ENCODE measurements around the gene ANAPC5.
"Not testable (repeated sequence)": the region's sequence is repeated elsewhere in the genome, so short reads cannot be mapped to it uniquely, and the experiment has no call there.

Gene ANAPC5

DNA sequence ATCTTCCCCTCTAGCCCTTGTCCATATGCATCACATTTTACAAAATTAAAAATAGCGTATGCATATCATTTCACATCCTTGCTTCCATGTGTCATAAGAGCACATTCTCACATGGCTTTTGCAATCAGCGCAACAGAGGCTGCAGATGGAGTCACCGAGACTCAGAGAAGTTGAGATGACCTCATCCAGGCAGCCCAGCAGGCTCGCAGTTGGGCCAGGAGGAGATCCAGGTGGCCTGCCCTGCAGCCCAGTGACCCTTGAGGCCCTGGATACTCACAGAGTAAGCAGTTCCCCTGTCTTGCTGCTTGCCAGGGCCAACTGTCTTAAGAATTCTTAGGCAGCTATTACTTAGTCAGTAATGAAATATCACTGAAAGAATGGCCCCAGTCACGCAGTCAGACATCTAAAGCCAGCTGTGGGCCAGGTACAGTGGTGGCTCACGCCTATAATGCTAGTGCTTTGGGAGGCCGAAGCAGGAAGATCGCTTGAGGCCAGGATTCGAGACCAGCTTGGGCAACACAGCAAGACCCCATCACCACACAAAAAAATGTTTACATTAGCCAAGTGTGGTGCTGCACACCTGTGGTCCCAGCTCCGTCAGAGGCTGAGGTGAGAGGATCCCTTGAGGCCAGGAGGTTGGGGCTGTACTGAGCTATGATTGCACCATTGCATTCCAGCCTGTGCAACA, 64.8 kb downstream of the ANAPC5 start:
- H3K27ac ChIP-seq, result no peak overlapping the region
- H3K4me3 ChIP-seq, result no peak overlapping the region
- no peak for DNase-seq (ENCODE audit: low read depth, low spot score)
- peaks cover 13% of the 10 kb centered on the region; the same call in 1 of the 2 replicates for H3K36me3 ChIP-seq (ENCODE audit: insufficient read depth, low read length)
- TF ChIP-seq FOXP2 (optimal IDR thresholded peaks at IDR 0.05; ENCODE audit: control extremely low read depth, extremely low read length, insufficient read depth) (no peak), POLR2AphosphoS5 (IDR thresholded peaks at IDR 0.05; ENCODE audit: borderline replicate concordance, low read depth, low read length) (no peak), EZH2 (IDR thresholded peaks at IDR 0.05) (no peak)
- H3K9me3 ChIP-seq (ENCODE audit: low read depth, low read length), result no peaks in the 10 kb centered on the region
- no peak overlapping the region for H3K9ac ChIP-seq (ENCODE audit: insufficient read length)

DNA sequence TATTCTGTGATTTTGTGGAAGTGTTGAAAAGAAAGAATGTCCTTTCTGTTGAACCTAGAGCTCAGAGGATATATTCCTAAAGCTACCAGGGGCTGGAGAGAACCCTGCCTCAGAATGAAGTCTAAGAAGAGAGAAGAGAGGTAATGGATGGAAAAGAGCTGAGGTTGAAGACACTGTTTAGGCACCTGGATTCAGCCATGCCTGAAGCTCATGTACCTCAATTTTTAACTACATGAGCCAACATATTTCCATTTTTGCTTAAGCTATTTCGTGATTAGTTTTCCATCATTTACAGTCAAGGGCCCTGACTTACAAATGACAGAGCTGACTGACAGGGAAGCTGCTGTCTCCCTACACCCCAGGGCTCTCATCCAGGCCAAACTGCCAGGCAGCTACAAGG, 66.4 kb downstream of the ANAPC5 start:
- H3K4me3 ChIP-seq, result no peak overlapping the region
- TF ChIP-seq FOXP2 (optimal IDR thresholded peaks at IDR 0.05; ENCODE audit: control extremely low read depth, extremely low read length, insufficient read depth) (no peak), EZH2 (IDR thresholded peaks at IDR 0.05) (no peak), POLR2AphosphoS5 (IDR thresholded peaks at IDR 0.05; ENCODE audit: borderline replicate concordance, low read depth, low read length) (no peak)
- no peak overlapping the region for H3K27ac ChIP-seq
- no peak for DNase-seq (ENCODE audit: low read depth, low spot score)
- H3K36me3 ChIP-seq (ENCODE audit: insufficient read depth, low read length), result peaks cover 5% of the 10 kb centered on the region; the same call in 1 of the 2 replicates
- no peak overlapping the region for H3K9ac ChIP-seq (ENCODE audit: insufficient read length)
- no peaks in the 10 kb centered on the region for H3K9me3 ChIP-seq (ENCODE audit: low read depth, low read length)

DNA sequence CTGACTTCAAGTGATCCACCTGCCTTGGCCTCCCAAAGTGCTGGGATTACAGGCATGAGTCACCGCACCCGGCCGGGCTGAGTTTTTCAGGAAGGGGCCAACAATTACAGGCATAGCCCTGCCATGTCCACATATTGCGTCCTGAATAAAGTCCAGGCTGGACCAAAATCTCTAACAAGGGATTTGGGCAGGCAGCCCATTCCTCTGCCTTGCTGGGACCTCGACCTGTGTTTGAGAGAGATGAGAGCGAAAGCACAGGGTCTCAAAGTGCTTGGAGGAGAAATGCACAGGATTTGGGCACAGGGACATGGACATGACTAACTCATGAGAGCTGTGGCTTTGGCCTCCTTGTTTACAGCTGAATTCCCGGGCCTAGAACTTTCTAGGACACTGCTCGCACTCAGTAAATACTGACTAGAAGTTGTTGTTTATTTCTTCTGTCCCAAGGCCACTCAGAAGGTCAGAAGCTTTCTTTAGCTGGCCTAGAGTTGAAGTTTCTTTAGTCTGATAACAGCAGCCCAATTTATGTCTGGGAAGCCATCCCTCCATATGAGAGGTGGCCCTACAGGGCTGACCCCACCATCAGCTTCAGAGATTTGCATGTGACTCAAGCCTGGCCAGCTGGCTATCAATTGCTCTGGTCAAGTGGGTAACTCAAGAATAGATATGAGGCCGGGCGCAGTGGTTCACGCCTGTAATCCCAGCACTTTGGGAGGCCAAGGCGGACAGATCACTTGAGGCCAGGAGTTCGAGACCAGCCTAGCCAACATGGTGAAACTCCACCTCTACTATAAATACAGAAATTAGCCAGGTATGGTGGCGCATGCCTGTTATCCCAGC, 67.4 kb downstream of the ANAPC5 start:
- H3K4me3 ChIP-seq, result no peak overlapping the region
- DNase-seq (ENCODE audit: low read depth, low spot score), result no peak
- H3K9ac ChIP-seq (ENCODE audit: insufficient read length), result no peak overlapping the region
- no peaks in the 10 kb centered on the region for H3K9me3 ChIP-seq (ENCODE audit: low read depth, low read length)
- no peak for TF ChIP-seq EZH2 (IDR thresholded peaks at IDR 0.05)
- no peak for TF ChIP-seq FOXP2 (optimal IDR thresholded peaks at IDR 0.05; ENCODE audit: control extremely low read depth, extremely low read length, insufficient read depth)
- no peak for TF ChIP-seq POLR2AphosphoS5 (IDR thresholded peaks at IDR 0.05; ENCODE audit: borderline replicate concordance, low read depth, low read length)
- no peak overlapping the region for H3K27ac ChIP-seq
- H3K36me3 ChIP-seq (ENCODE audit: insufficient read depth, low read length), result no peaks in the 10 kb centered on the region

DNA sequence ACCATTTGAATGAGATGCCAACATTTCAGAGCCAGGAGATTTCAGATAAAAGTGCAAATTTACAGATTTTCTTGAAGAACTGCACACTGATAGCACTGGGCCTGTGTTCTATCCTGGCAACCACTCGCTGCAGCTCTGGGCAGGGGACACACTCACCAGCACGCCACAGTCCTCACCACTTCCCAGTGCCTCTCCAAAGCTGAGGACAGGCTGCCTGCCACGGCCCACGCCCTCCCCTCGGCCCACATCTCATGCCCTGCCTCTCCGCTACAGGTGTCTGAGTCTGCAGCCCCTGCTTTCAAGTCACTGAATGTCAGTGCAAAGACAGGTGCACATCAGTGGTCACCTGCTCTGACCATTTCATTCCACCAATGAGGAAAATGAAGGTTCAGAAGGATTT, 68.4 kb downstream of the ANAPC5 start:
- Histone ChIP-seq H3K27ac (no peak overlapping the region), H3K9me3 (ENCODE audit: low read depth, low read length) (no peaks in the 10 kb centered on the region), H3K9ac (ENCODE audit: insufficient read length) (no peak overlapping the region), H3K4me3 (no peak overlapping the region), H3K36me3 (ENCODE audit: insufficient read depth, low read length) (no peaks in the 10 kb centered on the region; the same call in 1 of the 2 replicates)
- no peak for DNase-seq (ENCODE audit: low read depth, low spot score)
- TF ChIP-seq POLR2AphosphoS5 (IDR thresholded peaks at IDR 0.05; ENCODE audit: borderline replicate concordance, low read depth, low read length) (no peak), EZH2 (IDR thresholded peaks at IDR 0.05) (no peak)

DNA sequence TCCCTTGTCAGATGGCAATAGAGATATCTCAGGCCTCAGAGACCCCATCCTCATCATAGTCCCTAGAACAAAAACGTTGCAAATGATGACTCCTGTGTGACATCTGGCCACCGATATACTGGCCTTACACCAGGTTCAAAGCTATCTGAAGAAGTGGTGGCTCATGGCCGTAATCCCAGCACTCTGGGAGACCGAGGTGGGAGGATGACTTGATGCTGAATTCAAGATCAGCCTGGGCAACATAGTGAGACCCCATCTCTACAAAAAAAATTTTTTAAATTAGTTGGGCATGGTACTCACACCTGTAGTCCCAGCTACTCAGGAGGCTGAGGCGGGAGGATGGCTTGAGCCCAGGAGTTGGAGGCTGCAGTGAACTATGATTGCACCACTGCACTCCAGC, 68.8 kb downstream of the ANAPC5 start:
- Histone ChIP-seq H3K36me3 (ENCODE audit: insufficient read depth, low read length) (no peaks in the 10 kb centered on the region; the same call in 1 of the 2 replicates), H3K27ac (no peak overlapping the region), H3K9ac (ENCODE audit: insufficient read length) (no peak overlapping the region), H3K9me3 (ENCODE audit: low read depth, low read length) (no peaks in the 10 kb centered on the region), H3K4me3 (no peak overlapping the region)
- DNase-seq (ENCODE audit: low read depth, low spot score), result no peak
- TF ChIP-seq POLR2AphosphoS5 (IDR thresholded peaks at IDR 0.05; ENCODE audit: borderline replicate concordance, low read depth, low read length) (no peak), EZH2 (IDR thresholded peaks at IDR 0.05) (no peak), FOXP2 (optimal IDR thresholded peaks at IDR 0.05; ENCODE audit: control extremely low read depth, extremely low read length, insufficient read depth) (no peak)

DNA sequence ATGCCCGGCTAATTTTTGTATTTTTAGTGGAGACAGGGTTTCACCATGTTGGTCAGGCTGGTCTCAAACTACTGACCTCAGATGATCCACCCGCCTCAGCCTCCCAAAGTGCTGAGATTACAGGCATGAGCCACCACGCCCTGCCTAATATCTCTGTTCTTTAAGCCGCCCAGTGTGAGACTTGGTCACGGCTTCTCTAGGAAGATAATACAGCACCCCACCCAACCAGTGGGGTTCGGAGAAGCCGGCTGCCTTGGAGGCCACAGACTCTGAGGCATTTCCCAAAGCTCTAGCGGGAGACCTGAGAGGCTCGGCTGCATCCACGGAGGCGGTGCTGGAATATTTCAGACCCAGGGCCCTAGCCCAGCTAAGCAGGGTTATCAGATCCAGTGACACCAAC, 69.3 kb downstream of the ANAPC5 start:
- not testable (repeated sequence) for H3K4me3 ChIP-seq; DNase-seq (ENCODE audit: low read depth, low spot score); H3K9me3 ChIP-seq (ENCODE audit: low read depth, low read length); H3K36me3 ChIP-seq (ENCODE audit: insufficient read depth, low read length); H3K27ac ChIP-seq; H3K9ac ChIP-seq (ENCODE audit: insufficient read length)

DNA sequence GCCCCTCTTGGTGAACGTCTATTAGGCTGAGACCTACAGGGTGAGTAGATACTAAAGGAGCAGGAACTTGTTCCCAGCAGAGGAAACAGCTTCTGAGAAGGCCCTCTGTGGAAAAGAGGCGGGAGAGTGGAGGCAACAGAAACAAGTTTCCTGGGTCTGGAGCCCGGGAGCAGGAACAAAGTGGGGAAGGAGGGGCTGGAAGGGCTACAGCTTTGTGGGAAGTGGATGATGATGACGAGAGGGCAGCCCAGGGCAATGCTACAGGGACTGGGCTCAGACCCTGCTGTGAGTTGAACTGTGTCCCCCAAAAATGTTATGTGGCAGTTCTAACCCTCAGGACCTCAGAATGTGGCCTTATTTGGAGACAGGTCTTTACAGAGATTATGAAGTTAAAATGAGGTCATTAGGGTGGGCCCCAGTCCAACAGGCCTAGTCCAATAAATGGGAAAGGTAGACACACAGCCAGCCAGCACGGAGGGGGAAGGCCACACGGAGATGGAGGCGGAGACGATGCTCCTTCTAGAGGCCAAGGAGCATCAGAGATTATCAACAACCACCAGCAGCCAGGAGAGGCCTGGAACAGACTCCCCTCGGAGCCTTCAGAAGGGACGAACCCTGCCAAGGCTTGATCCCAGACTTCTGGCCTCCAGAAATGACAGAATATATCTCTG, 70.0 kb downstream of the ANAPC5 start:
- Histone ChIP-seq H3K36me3 (ENCODE audit: insufficient read depth, low read length) (no peaks in the 10 kb centered on the region; the same call in 1 of the 2 replicates), H3K9me3 (ENCODE audit: low read depth, low read length) (no peaks in the 10 kb centered on the region), H3K9ac (ENCODE audit: insufficient read length) (no peak overlapping the region), H3K4me3 (no peak overlapping the region), H3K27ac (no peak overlapping the region)
- no peak for DNase-seq (ENCODE audit: low read depth, low spot score)
- TF ChIP-seq EZH2 (IDR thresholded peaks at IDR 0.05) (no peak), POLR2AphosphoS5 (IDR thresholded peaks at IDR 0.05; ENCODE audit: borderline replicate concordance, low read depth, low read length) (no peak), FOXP2 (optimal IDR thresholded peaks at IDR 0.05; ENCODE audit: control extremely low read depth, extremely low read length, insufficient read depth) (no peak)

DNA sequence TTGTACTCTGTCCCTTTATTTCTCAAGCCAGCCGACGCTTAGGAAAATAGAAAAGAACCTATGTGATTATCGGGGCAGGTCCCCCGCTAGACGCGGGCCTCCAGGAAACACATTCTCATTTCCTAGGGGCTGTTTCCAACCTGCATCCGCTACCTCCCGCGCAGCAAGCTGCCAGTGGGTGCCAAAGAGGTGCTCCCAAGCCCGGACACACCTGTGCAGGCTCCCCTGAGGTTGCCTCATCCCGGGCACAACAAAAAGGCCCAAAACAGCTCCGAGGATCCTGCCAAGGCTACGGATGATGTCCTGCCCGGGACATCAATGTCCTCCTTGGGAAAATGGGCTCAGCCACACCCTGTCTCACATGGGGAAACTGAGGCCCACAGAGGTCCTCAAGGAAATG, 71.1 kb downstream of the ANAPC5 start:
- H3K9me3 ChIP-seq (ENCODE audit: low read depth, low read length); DNase-seq (ENCODE audit: low read depth, low spot score); H3K4me3 ChIP-seq; H3K27ac ChIP-seq; H3K36me3 ChIP-seq (ENCODE audit: insufficient read depth, low read length); H3K9ac ChIP-seq (ENCODE audit: insufficient read length): not testable (repeated sequence)

DNA sequence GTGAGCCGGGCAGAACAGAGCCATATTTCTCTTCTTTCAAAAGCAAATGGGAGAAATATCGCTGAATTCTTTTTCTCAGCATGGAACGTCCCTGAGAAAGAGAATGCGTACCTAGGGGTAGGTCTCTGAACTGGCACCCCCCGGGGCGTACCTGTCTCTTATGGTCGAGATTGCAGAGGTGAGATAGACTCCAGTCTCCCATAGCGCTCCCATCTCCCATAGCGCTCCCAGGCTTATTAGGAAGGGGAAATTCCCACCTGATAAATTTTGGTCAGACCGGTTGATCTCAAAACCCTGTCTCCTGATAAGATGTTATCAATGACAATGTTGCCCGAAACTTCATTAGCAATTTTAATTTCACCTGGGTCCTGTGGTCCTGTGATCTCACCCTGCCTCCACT, 71.7 kb downstream of the ANAPC5 start:
- not testable (repeated sequence) for H3K9ac ChIP-seq (ENCODE audit: insufficient read length); DNase-seq (ENCODE audit: low read depth, low spot score); H3K27ac ChIP-seq; H3K4me3 ChIP-seq; H3K36me3 ChIP-seq (ENCODE audit: insufficient read depth, low read length); H3K9me3 ChIP-seq (ENCODE audit: low read depth, low read length)
